Measurements from ENCODE around the gene NPHP4.

Gene NPHP4

GRCh38 chr1:5880630-5881405 lies 111.4 kb downstream of the NPHP4 start:
- TF ChIP-seq CTCF (IDR thresholded peaks at IDR 0.05; ENCODE audit: low read depth, low read length) = no peak
- H3K4me3 ChIP-seq (replicated peaks in 1 of 2; ENCODE audit: low read depth in 2 of 2, low read length in 2 of 2) = no peak overlapping the region
- DNase-seq (ENCODE audit: low read depth in 2 of 2) = no peak

GRCh38 chr1:5879421-5879820 lies 112.8 kb downstream of the NPHP4 start:
- no peak for TF ChIP-seq CTCF (IDR thresholded peaks at IDR 0.05; ENCODE audit: low read depth, low read length)
- DNase-seq (ENCODE audit: low read depth in 2 of 2) = no peak
- H3K4me3 ChIP-seq (replicated peaks in 1 of 2; ENCODE audit: low read depth in 2 of 2, low read length in 2 of 2) = no peak overlapping the region

GRCh38 chr1:5878971-5879370 lies 113.3 kb downstream of the NPHP4 start:
- DNase-seq (ENCODE audit: low read depth in 2 of 2) = no peak
- H3K4me3 ChIP-seq (replicated peaks in 1 of 2; ENCODE audit: low read depth in 2 of 2, low read length in 2 of 2) = no peak overlapping the region
- no peak for TF ChIP-seq CTCF (IDR thresholded peaks at IDR 0.05; ENCODE audit: low read depth, low read length)

- no peak for DNase-seq (ENCODE audit: low read depth in 2 of 2)
- no peak for TF ChIP-seq CTCF (IDR thresholded peaks at IDR 0.05; ENCODE audit: low read depth, low read length)
- H3K4me3 ChIP-seq (replicated peaks in 1 of 2; ENCODE audit: low read depth in 2 of 2, low read length in 2 of 2) = no peak overlapping the region
Measured at GRCh38 chr1:5877683-5878530, 114.3 kb downstream of the NPHP4 start.

- H3K4me3 ChIP-seq (replicated peaks in 1 of 2; ENCODE audit: low read depth in 2 of 2, low read length in 2 of 2) = no peak overlapping the region
- no peak for TF ChIP-seq CTCF (IDR thresholded peaks at IDR 0.05; ENCODE audit: low read depth, low read length)
- no peak for DNase-seq (ENCODE audit: low read depth in 2 of 2)
Measured at GRCh38 chr1:5877001-5877400, 115.2 kb downstream of the NPHP4 start.

- DNase-seq (ENCODE audit: low read depth in 2 of 2) = no peak
- no peak overlapping the region for H3K4me3 ChIP-seq (replicated peaks in 1 of 2; ENCODE audit: low read depth in 2 of 2, low read length in 2 of 2)
- no peak for TF ChIP-seq CTCF (IDR thresholded peaks at IDR 0.05; ENCODE audit: low read depth, low read length)
Measured at GRCh38 chr1:5876094-5876650, 116.1 kb downstream of the NPHP4 start.
